ENCODE results near the gene EEFSEC. TPM values are rescaled to one million over a fixed set of nuclear protein-coding genes. Genes with fewer than 3 reads are reported as not detected.

Gene EEFSEC
- total and polyA plus RNA-seq, 2 experiments from 2014 or later, result 4.9 to 18.7 TPM

DNA sequence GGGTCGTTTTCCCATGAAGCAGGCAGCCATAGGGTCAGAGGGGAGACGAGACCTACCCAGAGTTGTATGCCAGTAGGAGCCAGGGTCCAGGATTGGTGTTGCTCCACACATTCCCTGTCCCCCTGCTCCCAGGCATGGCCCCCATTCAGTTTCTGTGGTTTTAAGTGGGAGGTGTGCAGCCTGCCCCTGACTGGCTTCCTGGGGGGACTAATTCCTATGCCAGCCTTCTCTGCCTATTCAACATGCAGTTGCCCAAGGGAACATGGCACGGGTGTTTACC, 126.3 kb downstream of the EEFSEC start:
- Histone ChIP-seq H3K4me1 (ENCODE audit: insufficient read depth) (peaks cover 30% of the 10 kb centered on the region), H3K4me2 (ENCODE audit: unreplicated experiment) (no peak overlapping the region)
- in situ Hi-C loops (cut with MboI), result no loop called here

DNA sequence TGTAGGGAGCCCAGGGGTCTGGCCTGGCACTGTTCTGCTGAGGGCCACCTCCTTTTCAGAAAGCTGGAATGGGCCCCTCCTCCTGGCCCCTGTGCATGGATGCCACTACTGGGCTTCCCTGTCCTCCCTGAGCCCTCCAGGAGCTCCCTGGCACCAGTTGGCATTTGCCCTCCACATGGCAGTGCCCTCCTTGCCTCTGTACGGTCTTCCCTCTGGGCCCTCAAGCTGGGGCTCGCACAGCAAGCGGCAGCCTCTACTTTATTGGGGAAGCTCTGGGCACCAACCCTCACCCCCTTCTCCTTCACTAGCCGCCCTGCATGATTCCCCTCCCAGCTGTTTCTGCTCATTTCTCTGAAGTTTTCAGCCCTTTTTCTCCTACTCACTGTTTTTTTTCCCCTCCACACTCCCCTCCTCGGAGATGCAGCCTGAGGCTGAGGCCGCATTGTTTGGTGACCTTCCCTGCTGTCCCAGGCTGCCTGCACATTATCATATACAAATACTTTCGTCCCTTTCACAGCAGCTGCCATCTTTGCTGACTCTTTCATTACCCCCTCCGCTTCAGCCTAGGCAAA, 127.3 kb downstream of the EEFSEC start:
- Histone ChIP-seq H3K27me3 (replicated peaks; ENCODE audit: insufficient read depth) (no peaks in the 10 kb centered on the region), H3F3A (ENCODE audit: insufficient read depth) (0 out of 2 replicates have a peak, but pooled peaks cover 7% of the 10 kb centered on the region), H3K79me2 (ENCODE audit: insufficient read depth) (no peaks in the 10 kb centered on the region), H3K36me3 (ENCODE audit: low read depth) (no peaks in the 10 kb centered on the region), H4K20me1 (ENCODE audit: insufficient read depth) (no peaks in the 10 kb centered on the region), H3K9me2 (ENCODE audit: insufficient read depth) (no peaks in the 10 kb centered on the region), H2AFZ (no peak overlapping the region), H3K4me1 (ENCODE audit: insufficient read depth) (peaks cover 22% of the 10 kb centered on the region), H3K9ac (no peak overlapping the region), H3K27ac (no peak overlapping the region), H3K4me3 (no peak overlapping the region), H3K9me3 (ENCODE audit: low read depth) (no peaks in the 10 kb centered on the region), H3K4me2 (ENCODE audit: unreplicated experiment) (no peak overlapping the region)
- in situ Hi-C loops (cut with MboI), result no loop called here
- no peak for DNase-seq
- 94 to 95% methylated on average over 8 of the region's 8 CpGs for WGBS, 2 experiments (ENCODE audit: low coverage in 1 of 2, low lambda C conversion rate in 2 of 2, missing lambda C conversion rate in 2 of 2)
- TF ChIP-seq EZH2 (IDR thresholded peaks at IDR 0.05; ENCODE audit: insufficient read depth, poor library complexity, severe bottlenecking) (no peak), EZH2phosphoT487 (IDR thresholded peaks at IDR 0.05; ENCODE audit: insufficient read depth, low read depth) (no peak)

More for the DNA sequence above, 126.3 kb downstream of the EEFSEC start:
- Histone ChIP-seq H3K36me3 (ENCODE audit: low read depth) (no peaks in the 10 kb centered on the region), H3K27ac (no peak overlapping the region), H2AFZ (no peak overlapping the region), H3K27me3 (replicated peaks; ENCODE audit: insufficient read depth) (no peaks in the 10 kb centered on the region), H3K9me2 (ENCODE audit: insufficient read depth) (no peaks in the 10 kb centered on the region), H3F3A (ENCODE audit: insufficient read depth) (0 out of 2 replicates have a peak, but pooled peaks cover 7% of the 10 kb centered on the region), H3K79me2 (ENCODE audit: insufficient read depth) (no peaks in the 10 kb centered on the region), H3K4me3 (no peak overlapping the region), H3K9ac (no peak overlapping the region; the same call in 1 of the 2 replicates), H3K9me3 (ENCODE audit: low read depth) (no peaks in the 10 kb centered on the region), H4K20me1 (ENCODE audit: insufficient read depth) (no peaks in the 10 kb centered on the region)
- WGBS, 2 experiments (ENCODE audit: low coverage in 1 of 2, low lambda C conversion rate in 2 of 2, missing lambda C conversion rate in 2 of 2), result 55 to 61% methylated on average over 3 of the region's 3 CpGs
- TF ChIP-seq EZH2 (IDR thresholded peaks at IDR 0.05; ENCODE audit: insufficient read depth, poor library complexity, severe bottlenecking) (no peak), EZH2phosphoT487 (IDR thresholded peaks at IDR 0.05; ENCODE audit: insufficient read depth, low read depth) (no peak)
- no peak for DNase-seq

DNA sequence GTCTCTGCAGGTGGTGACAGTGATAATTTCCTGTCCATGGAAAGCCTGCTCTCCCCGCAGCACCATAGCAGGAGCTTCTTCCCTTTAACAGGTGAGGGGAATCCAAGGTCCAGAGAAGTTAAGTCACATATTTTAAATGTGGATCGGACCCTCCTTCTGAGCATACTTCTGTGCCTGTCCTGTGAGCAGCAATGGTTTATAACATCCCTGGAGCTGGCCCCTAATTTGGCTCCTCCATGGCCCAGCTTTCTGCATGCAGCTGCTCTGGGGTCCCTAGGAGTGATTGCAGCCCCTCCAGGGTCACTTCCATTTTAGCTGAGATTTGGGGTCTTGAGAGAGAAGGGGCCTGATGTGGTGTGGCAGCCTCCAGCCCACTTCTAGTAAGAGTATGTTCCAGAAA, 127.8 kb downstream of the EEFSEC start:
- no peaks in the 10 kb centered on the region for H3K79me2 ChIP-seq (ENCODE audit: insufficient read depth)
- no peaks in the 10 kb centered on the region for H3K36me3 ChIP-seq (ENCODE audit: low read depth)
- H3K9me2 ChIP-seq (ENCODE audit: insufficient read depth), result no peaks in the 10 kb centered on the region
- no peak for DNase-seq
- in situ Hi-C loops (cut with MboI), result no loop called here
- H3K4me3 ChIP-seq, result no peak overlapping the region
- TF ChIP-seq EZH2 (IDR thresholded peaks at IDR 0.05; ENCODE audit: insufficient read depth, poor library complexity, severe bottlenecking), result no peak
- no peak for TF ChIP-seq EZH2phosphoT487 (IDR thresholded peaks at IDR 0.05; ENCODE audit: insufficient read depth, low read depth)
- H3K9me3 ChIP-seq (ENCODE audit: low read depth), result no peaks in the 10 kb centered on the region
- no peaks in the 10 kb centered on the region for H4K20me1 ChIP-seq (ENCODE audit: insufficient read depth)
- no peak overlapping the region for H3K9ac ChIP-seq
- WGBS, 2 experiments (ENCODE audit: low coverage in 1 of 2, low lambda C conversion rate in 2 of 2, missing lambda C conversion rate in 2 of 2), result 45 to 47% methylated on average over 2 of the region's 2 CpGs
- H3K4me1 ChIP-seq (ENCODE audit: insufficient read depth), result peaks cover 22% of the 10 kb centered on the region
- H2AFZ ChIP-seq, result no peak overlapping the region
- H3K27me3 ChIP-seq (replicated peaks; ENCODE audit: insufficient read depth), result no peaks in the 10 kb centered on the region
- 0 out of 2 replicates have a peak, but pooled peaks cover 7% of the 10 kb centered on the region for H3F3A ChIP-seq (ENCODE audit: insufficient read depth)
- no peak overlapping the region for H3K27ac ChIP-seq
- H3K4me2 ChIP-seq (ENCODE audit: unreplicated experiment), result no peak overlapping the region

DNA sequence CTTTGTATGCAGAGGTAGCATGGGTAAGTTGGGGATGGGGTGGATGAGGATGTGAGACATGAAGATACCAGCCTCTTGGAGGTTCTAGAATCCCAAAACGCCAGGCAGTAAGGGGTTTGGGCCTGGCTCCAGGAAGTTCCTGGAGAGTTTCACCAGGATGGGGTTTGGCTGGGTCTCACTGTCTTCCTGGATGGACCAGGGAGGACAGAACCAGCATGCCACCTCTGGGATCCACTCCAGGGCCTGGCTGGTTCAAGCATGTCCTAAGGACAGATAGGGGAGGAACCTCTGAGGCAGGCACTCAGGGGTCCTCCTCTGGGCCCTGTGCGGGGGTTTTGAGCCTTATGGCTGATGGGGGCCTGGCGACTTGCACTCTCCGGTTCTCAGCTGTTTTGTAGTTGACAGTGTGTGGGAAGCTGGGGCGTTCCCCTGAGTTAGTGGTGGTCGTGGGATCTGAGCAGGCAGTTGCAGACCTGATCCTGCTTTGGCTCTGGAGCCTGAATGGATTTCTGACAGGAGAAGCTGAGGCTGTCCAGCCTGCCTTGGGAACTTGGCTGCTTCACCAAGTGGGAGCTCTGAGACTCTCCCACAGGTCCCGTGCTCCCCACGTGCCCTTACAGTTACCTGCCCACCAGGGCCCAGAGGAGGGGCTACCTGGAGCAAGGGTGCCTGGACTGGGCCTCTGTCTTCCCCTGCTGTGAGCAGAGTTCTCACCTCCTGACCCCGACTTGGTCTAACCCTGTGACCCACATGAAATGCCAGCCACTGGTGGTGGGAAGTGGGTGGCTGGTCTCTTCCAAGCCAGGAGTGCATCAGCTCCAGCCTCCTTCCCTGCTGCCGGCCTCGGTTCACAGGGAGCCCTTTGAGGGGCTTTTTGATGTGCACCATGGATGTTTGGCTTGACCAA, 128.4 kb downstream of the EEFSEC start:
- Histone ChIP-seq H3K27me3 (replicated peaks; ENCODE audit: insufficient read depth) (no peaks in the 10 kb centered on the region), H3K36me3 (ENCODE audit: low read depth) (no peaks in the 10 kb centered on the region), H3K4me2 (ENCODE audit: unreplicated experiment) (no peak overlapping the region), H3K9me3 (ENCODE audit: low read depth) (no peaks in the 10 kb centered on the region), H3F3A (ENCODE audit: insufficient read depth) (0 out of 2 replicates have a peak, but pooled peaks cover 7% of the 10 kb centered on the region), H3K27ac (no peak overlapping the region), H3K9ac (no peak overlapping the region), H4K20me1 (ENCODE audit: insufficient read depth) (no peaks in the 10 kb centered on the region), H3K4me1 (ENCODE audit: insufficient read depth) (peaks cover 22% of the 10 kb centered on the region), H2AFZ (no peak overlapping the region), H3K4me3 (no peak overlapping the region), H3K9me2 (ENCODE audit: insufficient read depth) (no peaks in the 10 kb centered on the region), H3K79me2 (ENCODE audit: insufficient read depth) (no peaks in the 10 kb centered on the region)
- in situ Hi-C loops (cut with MboI), result no loop called here
- no peak for TF ChIP-seq EZH2phosphoT487 (IDR thresholded peaks at IDR 0.05; ENCODE audit: insufficient read depth, low read depth)
- no peak for TF ChIP-seq EZH2 (IDR thresholded peaks at IDR 0.05; ENCODE audit: insufficient read depth, poor library complexity, severe bottlenecking)
- whole genome bisulfite sequencing, 2 experiments (ENCODE audit: low coverage in 1 of 2, low lambda C conversion rate in 2 of 2, missing lambda C conversion rate in 2 of 2), result 75 to 80% methylated on average over 10 to 11 of the region's 11 CpGs
- no peak for DNase-seq

Measured in GM23248 (cell line).